SH-SY5Y (cell line): ENCODE results near the gene SERPINB6.

ENCODE experiments used
- GATA2 ChIP-seq: IDR thresholded peaks from 2 replicates; pipeline ENCODE4 v1.6.1; 2011; ENCODE audit warnings: mild to moderate bottlenecking, low read depth, low read length
- GATA3 ChIP-seq: IDR thresholded peaks from 2 replicates; pipeline ENCODE4 v1.6.1; 2011; ENCODE audit warnings: low read depth, mild to moderate bottlenecking, low read length, moderate library complexity

Gene SERPINB6

GRCh38 chr6:2970753-2971419, 481 bp downstream of the SERPINB6 start:
- TF ChIP-seq GATA3 (no peak), GATA2 (no peak)

GRCh38 chr6:2970034-2970685, 1.2 kb downstream of the SERPINB6 start:
- TF ChIP-seq GATA3 (no peak), GATA2 (no peak)

- no peak for TF ChIP-seq GATA2
- no peak for TF ChIP-seq GATA3
These were observed 1.8 kb downstream of the SERPINB6 start for GRCh38 chr6:2969549-2969948.

GRCh38 chr6:2968600-2969135, 2.7 kb downstream of the SERPINB6 start:
- TF ChIP-seq GATA2 (no peak), GATA3 (no peak)

GRCh38 chr6:2967936-2968335, 3.4 kb downstream of the SERPINB6 start:
- TF ChIP-seq GATA3 (no peak), GATA2 (no peak)

- TF ChIP-seq GATA2, result no peak
These were observed 5.0 kb downstream of the SERPINB6 start for GRCh38 chr6:2966347-2966746.

- TF ChIP-seq GATA2, result no peak
- no peak for TF ChIP-seq GATA3
These were observed 6.4 kb downstream of the SERPINB6 start for GRCh38 chr6:2964793-2965505.

GRCh38 chr6:2963756-2964155, 7.6 kb downstream of the SERPINB6 start:
- no peak for TF ChIP-seq GATA2
- no peak for TF ChIP-seq GATA3

GRCh38 chr6:2962636-2963035, 8.7 kb downstream of the SERPINB6 start:
- TF ChIP-seq GATA2, result no peak
- TF ChIP-seq GATA3, result no peak

GRCh38 chr6:2962004-2962403, 9.4 kb downstream of the SERPINB6 start:
- TF ChIP-seq GATA3 (no peak), GATA2 (no peak)

- TF ChIP-seq GATA2 (no peak), GATA3 (no peak)
These were observed 9.9 kb downstream of the SERPINB6 start for GRCh38 chr6:2961506-2961905.

- TF ChIP-seq GATA2 (no peak), GATA3 (no peak)
These were observed 10.4 kb downstream of the SERPINB6 start for GRCh38 chr6:2960935-2961334.

- TF ChIP-seq GATA3, result no peak
- TF ChIP-seq GATA2, result no peak
These were observed 11.3 kb downstream of the SERPINB6 start for GRCh38 chr6:2959909-2960719.

- TF ChIP-seq GATA3, result no peak
- no peak for TF ChIP-seq GATA2
These were observed 12.6 kb downstream of the SERPINB6 start for GRCh38 chr6:2958776-2959175.
